Sigmoid colon (tissue), 4 donors: ENCODE data around the gene NUDT21.

Experiments used
- CTCF ChIP-seq, 4 experiments: fragments of 450-650 bp in 3 of 4; fragments of 200-600 bp in 1 of 4; IDR thresholded peaks; one replicate each; pipeline ENCODE4 v1.5.1; 2016 to 2019; ENCODE audit warnings: antibody characterized with exemption in 4 of 4, mild to moderate bottlenecking in 3 of 4, moderate library complexity in 2 of 4
- POLR2A ChIP-seq, 2 donors: fragments of 450-650 bp; IDR thresholded peaks; one replicate each; pipeline ENCODE4 v1.6.1; 2016; ENCODE audit warnings: antibody characterized with exemption in 2 of 2, mild to moderate bottlenecking in 2 of 2, moderate library complexity in 2 of 2
- POLR2AphosphoS5 ChIP-seq, 4 donors: sonication (generic); formaldehyde crosslinking; IDR thresholded peaks; one replicate each; pipeline ENCODE4 v1.6.1; 2017; ENCODE audit warnings: antibody characterized with exemption in 4 of 4

GRCh38 chr16:56409195-56409594, 41.9 kb downstream of the NUDT21 start:
- TF ChIP-seq POLR2AphosphoS5 (IDR thresholded peaks at IDR 0.05) (no peak), CTCF (IDR thresholded peaks at IDR 0.05) (no peak), POLR2A (IDR thresholded peaks at IDR 0.05) (no peak)
